Measurements from ENCODE around the gene CCDC117. TPM values are rescaled to one million over a fixed set of nuclear protein-coding genes. Genes with fewer than 3 reads are reported as not detected.
"Not testable (repeated sequence)": the region's sequence is repeated elsewhere in the genome, so short reads cannot be mapped to it uniquely, and the experiment has no call there.

CCDC117 gene
- total RNA-seq, 2 donors from 2014 or later = 35.3 to 43.4 TPM

DNA sequence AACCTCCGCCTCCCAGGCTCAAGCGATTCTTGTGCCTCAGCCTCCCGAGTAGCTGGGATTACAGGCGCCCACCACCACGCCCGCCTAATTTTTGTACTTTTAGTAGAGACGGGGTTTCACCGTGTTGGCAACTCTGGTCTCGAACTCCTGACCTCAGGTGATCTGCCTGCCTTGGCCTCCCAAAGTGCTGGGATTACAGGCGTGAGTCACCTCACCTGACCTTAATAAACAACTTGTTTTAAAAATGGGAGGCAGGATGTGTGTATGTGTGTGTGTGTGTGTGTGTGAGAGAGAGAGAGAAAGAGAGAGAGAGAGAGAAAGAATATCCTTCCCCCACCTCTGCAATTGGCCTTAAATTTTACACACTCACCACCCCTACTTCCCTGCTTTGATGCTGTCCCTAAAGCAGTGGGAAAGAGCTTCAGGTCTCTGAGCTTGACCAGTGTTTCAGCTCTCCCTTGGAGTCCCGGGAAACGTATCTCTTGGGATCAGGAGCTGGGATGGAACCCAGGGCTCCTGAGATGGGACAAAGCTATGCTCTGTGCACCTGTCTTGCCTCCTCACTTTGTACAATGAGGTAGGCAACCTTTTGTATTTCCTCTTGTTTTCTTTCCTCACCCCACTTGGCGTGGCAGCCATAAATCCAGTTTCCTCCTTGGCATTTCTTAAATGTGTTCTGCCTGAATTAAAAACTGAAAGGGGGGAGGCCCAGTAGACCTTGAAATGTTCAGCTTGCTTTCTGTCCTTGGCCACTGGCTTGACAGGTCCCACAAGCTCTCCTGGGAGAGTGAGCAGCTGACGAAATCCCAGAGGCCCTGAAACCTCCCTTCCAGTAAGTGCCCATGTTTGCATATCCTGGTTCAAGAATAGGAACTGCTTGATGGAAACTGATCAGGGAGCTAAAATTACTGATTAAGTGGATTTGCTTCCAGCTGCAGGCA is 45.7 kb downstream of the CCDC117 start:
- Mint-ChIP-seq H3K36me3 (peaks cover 17% of the 10 kb centered on the region), H3K27ac (peak overlapping the region; percentile 64 to 91), H3K27me3 (no peaks in the 10 kb centered on the region), H3K4me1 (ENCODE audit: low read depth in 2 of 2) (peaks cover 61 to 68% of the 10 kb centered on the region in 2 donors), H3K9me3 (no peaks in the 10 kb centered on the region), H3K4me3 (peak overlapping the region; percentile 44)
- DNase-seq (ENCODE audit: low spot score) (no peak), ATAC-seq (no peak)

DNA sequence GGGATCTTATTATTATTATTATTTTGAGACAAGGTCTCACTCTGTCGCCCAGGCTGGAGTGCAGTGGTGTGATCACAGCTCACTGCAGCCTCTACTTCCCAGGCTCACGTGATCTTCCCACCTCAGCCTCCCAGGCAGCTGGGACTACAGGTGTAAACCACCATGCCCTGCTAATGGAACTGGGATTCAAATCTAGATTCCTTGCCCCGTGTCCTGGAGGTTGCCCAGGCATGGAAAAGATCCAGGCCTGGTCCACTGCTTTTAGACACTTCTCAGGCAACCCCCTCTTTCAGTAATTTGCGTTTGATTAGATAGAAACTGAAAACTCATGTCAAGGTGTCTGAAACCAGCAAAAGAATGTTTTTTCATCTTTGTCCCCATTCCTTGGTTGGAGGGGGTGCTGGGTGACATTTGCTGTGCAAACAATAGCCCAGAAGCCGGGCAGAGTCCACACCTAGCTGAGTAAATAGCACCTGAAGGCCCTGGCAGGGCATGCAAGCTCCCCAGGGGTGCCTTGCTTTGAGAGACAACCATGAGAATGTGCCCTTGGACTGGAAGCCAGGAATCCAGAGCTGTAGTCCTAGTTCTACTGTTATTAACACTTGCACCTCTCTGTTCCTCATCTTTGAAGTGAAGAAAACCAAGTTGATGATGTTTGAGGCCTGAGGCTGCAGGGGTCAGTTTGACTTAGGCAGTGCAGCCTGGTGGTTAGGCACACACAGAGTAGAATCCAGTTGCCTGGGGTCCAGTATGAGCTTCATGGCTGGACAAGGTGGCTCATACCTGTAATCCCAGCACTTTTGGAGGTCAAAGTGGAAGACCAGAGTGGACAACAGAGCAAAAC is 47.0 kb downstream of the CCDC117 start:
- H3K27me3 Mint-ChIP-seq = no peaks in the 10 kb centered on the region
- peak overlapping the region; percentile 64 to 91 for H3K27ac Mint-ChIP-seq
- H3K4me3 Mint-ChIP-seq = no peak overlapping the region
- H3K36me3 Mint-ChIP-seq = peaks cover 16% of the 10 kb centered on the region
- H3K9me3 Mint-ChIP-seq = no peaks in the 10 kb centered on the region
- H3K4me1 Mint-ChIP-seq (ENCODE audit: low read depth in 2 of 2) = peaks cover 50 to 56% of the 10 kb centered on the region in 2 donors
- no peak for ATAC-seq
- no peak for DNase-seq (ENCODE audit: low spot score)

DNA sequence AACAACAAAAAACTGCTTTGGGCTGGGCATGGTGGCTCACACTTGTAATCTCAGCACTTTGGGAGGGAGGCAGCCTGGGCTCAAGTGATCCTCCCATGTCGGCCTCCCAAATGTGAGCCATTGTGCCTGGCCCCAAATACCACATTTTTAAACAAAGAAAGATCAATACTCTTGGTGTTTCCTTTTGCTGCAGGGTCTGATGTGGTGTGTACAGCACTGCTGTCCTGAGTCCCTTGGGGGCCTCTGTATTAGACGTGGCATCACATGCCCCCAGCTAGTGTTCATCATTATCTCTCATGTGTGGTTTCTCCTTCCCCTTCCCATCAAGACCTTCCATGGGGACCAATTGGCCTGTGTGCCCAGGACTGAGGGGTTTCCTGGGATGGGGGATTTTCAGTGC is 48.4 kb downstream of the CCDC117 start:
- peak overlapping the region; percentile 14 to 47 for H3K27ac Mint-ChIP-seq
- peaks cover 6% of the 10 kb centered on the region for H3K36me3 Mint-ChIP-seq
- no peak for ATAC-seq
- DNase-seq (ENCODE audit: low spot score) = no peak
- no peak overlapping the region for H3K4me3 Mint-ChIP-seq
- peaks cover 39 to 46% of the 10 kb centered on the region in 2 donors for H3K4me1 Mint-ChIP-seq (ENCODE audit: low read depth in 2 of 2)
- H3K27me3 Mint-ChIP-seq = no peaks in the 10 kb centered on the region
- H3K9me3 Mint-ChIP-seq = no peaks in the 10 kb centered on the region

DNA sequence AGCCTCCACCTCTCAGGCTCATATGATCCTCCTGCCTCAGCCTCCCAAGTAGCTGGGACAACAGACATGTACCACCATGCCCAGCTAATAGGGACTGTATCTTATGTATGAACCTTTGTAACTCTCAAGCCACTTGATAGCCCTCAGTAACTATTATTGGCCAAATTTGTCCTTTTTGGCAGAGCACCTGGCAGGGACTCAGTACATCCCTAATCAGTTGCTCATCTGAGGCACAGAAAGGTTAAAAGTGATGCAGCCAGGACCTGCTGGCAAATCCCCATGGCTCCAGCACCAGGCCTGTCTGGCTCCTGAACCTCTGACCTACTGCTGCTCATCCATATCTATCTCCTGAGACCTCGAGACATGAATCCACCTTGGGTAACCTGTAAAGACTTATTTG is 49.0 kb downstream of the CCDC117 start:
- no peaks in the 10 kb centered on the region for H3K27me3 Mint-ChIP-seq
- ATAC-seq (no peak), DNase-seq (ENCODE audit: low spot score) (no peak)
- H3K27ac Mint-ChIP-seq = peak overlapping the region in 1 of 2 donors; percentile 14
- peaks cover 6% of the 10 kb centered on the region for H3K36me3 Mint-ChIP-seq
- peaks cover 41 to 48% of the 10 kb centered on the region in 2 donors for H3K4me1 Mint-ChIP-seq (ENCODE audit: low read depth in 2 of 2)
- H3K9me3 Mint-ChIP-seq = no peaks in the 10 kb centered on the region
- H3K4me3 Mint-ChIP-seq = no peak overlapping the region

- peaks cover 6% of the 10 kb centered on the region for H3K36me3 Mint-ChIP-seq
- peak overlapping the region; percentile 73 to 85 for H3K27ac Mint-ChIP-seq
- no peaks in the 10 kb centered on the region for H3K27me3 Mint-ChIP-seq
- no peak for ATAC-seq
- H3K4me1 Mint-ChIP-seq (ENCODE audit: low read depth in 2 of 2) = peaks cover 42 to 52% of the 10 kb centered on the region in 2 donors
- DNase-seq (ENCODE audit: low spot score) = no peak
- H3K4me3 Mint-ChIP-seq = peak overlapping the region; percentile 25
- H3K9me3 Mint-ChIP-seq = no peaks in the 10 kb centered on the region
Measured at GRCh38 chr22:28822930-28823551, 50.5 kb downstream of the CCDC117 start.

GRCh38 chr22:28824455-28824854 is 52.0 kb downstream of the CCDC117 start:
- ATAC-seq; H3K27me3 Mint-ChIP-seq; H3K4me3 Mint-ChIP-seq; DNase-seq (ENCODE audit: low spot score); H3K27ac Mint-ChIP-seq; H3K36me3 Mint-ChIP-seq; H3K9me3 Mint-ChIP-seq: not testable (repeated sequence)
- H3K4me1 Mint-ChIP-seq (ENCODE audit: low read depth in 2 of 2) = peaks cover 38 to 45% of the 10 kb centered on the region in 2 donors

- not testable (repeated sequence) for ATAC-seq; DNase-seq (ENCODE audit: low spot score); H3K27me3 Mint-ChIP-seq; H3K9me3 Mint-ChIP-seq; H3K36me3 Mint-ChIP-seq; H3K4me3 Mint-ChIP-seq
- Mint-ChIP-seq H3K27ac (peak overlapping the region in 1 of 2 donors; percentile 89), H3K4me1 (ENCODE audit: low read depth in 2 of 2) (peaks cover 45 to 46% of the 10 kb centered on the region in 2 donors)
Measured at GRCh38 chr22:28826430-28826829, 53.9 kb downstream of the CCDC117 start.

DNA sequence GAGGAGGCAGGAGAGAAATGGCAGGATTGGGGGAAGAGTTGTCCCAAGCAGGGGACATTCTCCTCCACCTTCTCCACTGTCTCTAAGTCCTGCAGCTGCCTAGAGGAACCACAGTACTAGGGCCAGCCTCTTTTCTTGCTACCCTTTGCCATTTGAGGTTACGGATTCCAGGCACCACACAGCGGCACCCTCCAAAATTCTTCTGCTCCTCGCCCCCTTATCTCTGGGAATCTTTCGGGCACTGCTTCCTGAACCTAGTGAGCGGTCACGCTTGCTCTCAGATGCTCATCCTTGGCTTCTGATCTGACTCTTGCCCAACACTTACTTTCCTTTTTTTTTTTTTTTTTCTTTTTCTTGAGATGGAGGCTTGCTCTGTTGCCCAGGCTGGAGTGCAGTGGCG is 54.4 kb downstream of the CCDC117 start:
- peak overlapping the region in 1 of 2 donors; percentile 89 for H3K27ac Mint-ChIP-seq
- no peaks in the 10 kb centered on the region for H3K27me3 Mint-ChIP-seq
- ATAC-seq (no peak), DNase-seq (ENCODE audit: low spot score) (no peak)
- no peaks in the 10 kb centered on the region for H3K9me3 Mint-ChIP-seq
- H3K36me3 Mint-ChIP-seq = peaks cover 6% of the 10 kb centered on the region
- H3K4me3 Mint-ChIP-seq = no peak overlapping the region
- H3K4me1 Mint-ChIP-seq (ENCODE audit: low read depth in 2 of 2) = peaks cover 45 to 46% of the 10 kb centered on the region in 2 donors

DNA sequence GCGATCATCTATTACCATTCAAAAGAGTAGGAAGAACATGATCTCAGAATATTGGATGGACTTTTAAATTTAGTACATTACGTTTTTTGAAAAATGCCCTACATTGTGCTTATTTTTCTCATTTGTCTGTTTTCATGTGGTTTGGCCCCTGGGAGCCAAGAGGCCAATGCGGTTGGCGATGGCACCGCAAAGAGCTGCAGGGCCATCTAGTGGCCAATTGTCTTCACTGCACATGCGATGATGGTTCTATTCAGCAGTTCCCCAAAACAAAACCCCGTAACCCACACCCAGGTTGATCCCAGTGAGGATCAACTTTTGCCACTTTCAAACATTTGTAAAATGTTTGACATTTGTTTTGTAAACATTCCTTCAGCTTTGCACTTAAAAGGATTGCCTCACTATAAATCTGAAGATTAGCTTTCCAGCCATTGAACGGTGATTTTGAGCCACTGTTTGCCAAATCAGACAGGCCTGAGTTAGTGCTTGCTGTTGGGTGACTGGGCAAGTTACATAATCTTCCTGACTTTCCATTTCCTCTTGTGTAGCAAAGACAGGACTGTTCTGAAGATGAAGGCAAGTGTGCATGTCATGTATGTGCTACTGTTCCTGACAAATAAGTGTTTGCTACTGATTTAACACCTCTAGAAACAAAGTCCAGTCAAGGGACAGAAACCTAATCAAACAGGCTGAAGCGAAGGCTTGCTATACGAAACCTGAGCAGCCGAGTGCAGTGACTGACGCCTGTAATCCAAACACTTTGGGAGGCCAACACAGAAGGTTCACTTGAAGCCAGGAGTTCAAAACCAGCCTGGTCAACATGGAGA is 57.1 kb downstream of the CCDC117 start:
- H3K9me3 Mint-ChIP-seq = no peaks in the 10 kb centered on the region
- H3K4me1 Mint-ChIP-seq (ENCODE audit: low read depth in 2 of 2) = peaks cover 45 to 51% of the 10 kb centered on the region in 2 donors
- peak overlapping the region; percentile 54 for H3K4me3 Mint-ChIP-seq
- H3K27me3 Mint-ChIP-seq = no peaks in the 10 kb centered on the region
- ATAC-seq = peak; percentile 70 to 83
- peak; percentile 77 for DNase-seq (ENCODE audit: low spot score)
- H3K27ac Mint-ChIP-seq = peak overlapping the region; percentile 50 to 81
- H3K36me3 Mint-ChIP-seq = no peaks in the 10 kb centered on the region

DNA sequence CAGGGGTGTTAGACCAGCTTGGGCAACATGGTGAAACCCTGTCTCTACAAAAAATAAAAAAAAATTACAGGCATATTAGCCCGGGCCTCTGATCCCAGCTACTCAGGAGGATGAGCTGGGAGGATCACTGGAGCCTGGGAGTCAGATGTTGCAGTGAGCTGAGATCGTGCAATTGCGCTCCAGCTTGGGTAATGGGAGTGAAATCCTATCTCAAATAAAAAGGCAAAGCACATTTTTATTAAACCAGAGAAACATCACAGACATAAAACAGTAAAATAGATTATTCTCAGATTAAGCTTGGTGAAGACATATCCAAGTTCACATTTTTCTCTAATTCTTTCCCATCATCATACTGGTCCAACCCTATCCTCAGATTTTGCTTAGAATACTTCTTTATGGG is 57.9 kb downstream of the CCDC117 start:
- H3K27me3 Mint-ChIP-seq = no peaks in the 10 kb centered on the region
- H3K4me1 Mint-ChIP-seq (ENCODE audit: low read depth in 2 of 2) = peaks cover 45 to 49% of the 10 kb centered on the region in 2 donors
- H3K27ac Mint-ChIP-seq = peak overlapping the region in 1 of 2 donors; percentile 53
- H3K4me3 Mint-ChIP-seq = no peak overlapping the region
- no peak for DNase-seq (ENCODE audit: low spot score)
- H3K9me3 Mint-ChIP-seq = no peaks in the 10 kb centered on the region
- H3K36me3 Mint-ChIP-seq = no peaks in the 10 kb centered on the region
- ATAC-seq = no peak

DNA sequence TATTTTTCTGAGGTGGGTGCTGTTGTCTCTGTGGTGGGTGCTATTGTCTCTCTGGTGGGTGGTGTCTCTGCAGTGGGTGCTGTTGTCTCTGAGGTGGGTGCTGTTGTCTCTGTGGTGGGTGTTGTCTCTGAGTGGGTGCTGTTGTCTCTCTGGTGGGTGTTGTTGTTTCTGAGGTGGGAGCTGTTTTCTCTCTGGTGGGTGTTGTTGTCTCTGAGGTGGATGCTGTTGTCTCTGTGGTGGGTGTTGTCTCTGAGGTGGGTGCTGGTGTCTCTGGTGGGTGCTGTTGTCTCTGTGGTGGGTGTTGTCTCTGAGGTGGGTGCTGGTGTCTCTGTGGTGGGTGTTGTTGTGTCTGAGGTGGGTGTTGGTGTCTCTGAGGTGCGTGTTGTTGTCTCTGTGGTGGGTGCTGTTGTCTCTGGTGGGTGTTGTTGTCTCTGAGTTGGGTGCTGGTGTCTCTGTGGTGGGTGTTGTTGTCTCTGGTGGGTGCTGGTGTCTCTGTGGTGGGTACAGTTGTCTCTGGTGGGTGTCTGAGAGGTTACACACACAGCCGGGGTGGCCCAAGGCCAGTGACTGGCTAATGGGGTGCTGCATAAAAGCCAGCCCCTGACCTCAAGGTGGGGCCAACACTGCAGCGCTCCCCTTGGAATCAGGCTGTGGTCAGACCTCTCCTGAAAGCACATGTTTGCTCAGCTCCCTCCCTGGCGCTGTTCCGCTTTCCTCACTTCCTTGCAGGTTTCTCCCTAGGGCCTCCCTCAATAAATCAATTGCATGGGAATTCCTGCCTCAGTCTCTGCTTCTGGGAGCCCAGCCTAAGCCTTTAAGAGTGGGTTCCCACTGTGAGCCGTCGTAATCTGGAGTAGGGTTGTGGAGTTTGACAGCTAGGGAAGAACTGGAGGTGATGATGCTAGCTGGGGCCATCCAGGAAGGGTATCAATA is 58.9 kb downstream of the CCDC117 start:
- Mint-ChIP-seq H3K4me1 (ENCODE audit: low read depth in 2 of 2) (peaks cover 43 to 47% of the 10 kb centered on the region in 2 donors), H3K36me3 (no peaks in the 10 kb centered on the region), H3K4me3 (peak overlapping the region; percentile 19), H3K27me3 (no peaks in the 10 kb centered on the region), H3K27ac (peak overlapping the region; percentile 50 to 53), H3K9me3 (no peaks in the 10 kb centered on the region)
- no peak for DNase-seq (ENCODE audit: low spot score)
- ATAC-seq = no peak

GRCh38 chr22:28832731-28833130 is 60.2 kb downstream of the CCDC117 start:
- H3K4me3 Mint-ChIP-seq = peak overlapping the region; percentile 14
- H3K27me3 Mint-ChIP-seq = no peaks in the 10 kb centered on the region
- peaks cover 37 to 38% of the 10 kb centered on the region in 2 donors for H3K4me1 Mint-ChIP-seq (ENCODE audit: low read depth in 2 of 2)
- no peak for ATAC-seq
- no peaks in the 10 kb centered on the region for H3K36me3 Mint-ChIP-seq
- no peak for DNase-seq (ENCODE audit: low spot score)
- no peak overlapping the region for H3K27ac Mint-ChIP-seq
- no peaks in the 10 kb centered on the region for H3K9me3 Mint-ChIP-seq
